HepG2 (cell line): ENCODE measurements around the gene DOK1. TPM values are rescaled to one million over a fixed set of nuclear protein-coding genes. Genes with fewer than 3 reads are reported as not detected.

Source experiments
- ATAC-seq: fragments of 200-7000 bp; cut with Tn5 transposase; 3 replicates; pipeline ENCODE4 v1.9.1; 2020; ENCODE audit warnings: mild to moderate bottlenecking, moderate library complexity
- BruUV-seq: library from RNA; stranded (reverse); fragments of 400-500 nt; replicated peaks from 2 replicates; lab custom pipeline; 2021; lab: Mats Ljungman, UMichigan
- CTCF ChIA-PET: fragments of 300-600 bp; formaldehyde crosslinking; extraction: SDS; loops from one replicate; lab custom pipeline; 2021; ENCODE audit warnings: low total read pairs, inconsistent platforms, low intra/inter-chr PET ratio; lab: Yijun Ruan, JAX
- POLR2A ChIA-PET: fragments of 350-600 bp; sonication (Branson Sonifier 250); formaldehyde crosslinking; loops from one replicate; lab custom pipeline; 2020; ENCODE audit warnings: antibody characterized with exemption, inconsistent platforms; lab: Yijun Ruan, JAX
- DNase-seq: peaks from one replicate; pipeline ENCODE4 v3.0.0-alpha.2; 2015; ENCODE audit warnings: low spot score
- FAIRE-seq: peaks from 3 replicates; lab custom pipeline; 2011; peaks lifted over from hg19 to GRCh38; lab: Jason Lieb, UNC
- H2AFZ ChIP-seq: one replicate; pipeline ENCODE4 v1.6.1; 2011; ENCODE audit warnings: low read length, inconsistent platforms
- H3K27ac ChIP-seq: fragments of 300-600 bp; 3 replicates; pipeline ENCODE4 v1.8.0; 2011; ENCODE audit warnings: mixed run types, mild to moderate bottlenecking, mixed read lengths, low read length, inconsistent platforms; ENCODE audit not compliant: insufficient read depth; ENCODE audit errors: extremely low read length
- H3K27me3 ChIP-seq, 2 experiments: fragments of 200-600 bp in 1 of 2; 2 replicates in 1 of 2; 3 replicates in 1 of 2; pipeline versions ENCODE4 v1.6.0 to v1.8.0; 2011; ENCODE audit warnings: low read length in 2 of 2, mild to moderate bottlenecking in 2 of 2, moderate library complexity in 2 of 2, inconsistent platforms in 1 of 2; ENCODE audit not compliant: insufficient read depth in 2 of 2, control insufficient read depth in 1 of 2
- H3K36me3 ChIP-seq, 2 experiments: fragments of 200-600 bp in 1 of 2; replicated peaks in 1 of 2; 2 replicates in 1 of 2; 3 replicates in 1 of 2; pipeline versions ENCODE4 v1.5.1 to v1.8.0; 2011; ENCODE audit warnings: low read length in 2 of 2, inconsistent platforms in 1 of 2; ENCODE audit not compliant: insufficient read depth in 2 of 2, control insufficient read depth in 1 of 2
- H3K4me1 ChIP-seq: 2 replicates; pipeline ENCODE4 v1.5.1; 2012; ENCODE audit warnings: low read length, inconsistent platforms; ENCODE audit not compliant: insufficient read depth
- H3K4me2 ChIP-seq: 2 replicates; pipeline ENCODE4 v1.6.0; 2011; ENCODE audit warnings: low read depth, low read length, inconsistent platforms
- H3K4me3 ChIP-seq, 3 experiments: fragments of 200-600 bp in 1 of 3; sonication (generic), shearing (Covaris generic) in 1 of 3; replicated peaks in 1 of 3; 2 replicates each; pipeline ENCODE4 v1.5.1; 2011 to 2016; ENCODE audit warnings: low read length in 3 of 3, inconsistent platforms in 2 of 3, low read depth in 2 of 3, mild to moderate bottlenecking in 2 of 3, control low read depth in 1 of 3, mixed read lengths in 1 of 3; ENCODE audit not compliant: insufficient read depth in 1 of 3
- H3K79me2 ChIP-seq: one replicate; pipeline ENCODE4 v1.6.1; 2011; ENCODE audit warnings: low read length, inconsistent platforms; ENCODE audit not compliant: insufficient read depth
- H3K9ac ChIP-seq: 2 replicates; pipeline ENCODE4 v1.6.0; 2011; ENCODE audit warnings: mild to moderate bottlenecking, low read depth, low read length, inconsistent platforms; ENCODE audit not compliant: insufficient read depth
- H3K9me3 ChIP-seq: 2 replicates; pipeline ENCODE4 v1.5.1; 2012; ENCODE audit warnings: mild to moderate bottlenecking, low read length
- H4K20me1 ChIP-seq: 2 replicates; pipeline ENCODE4 v1.6.0; 2011; ENCODE audit warnings: inconsistent platforms, mild to moderate bottlenecking, low read length, moderate library complexity; ENCODE audit not compliant: insufficient read depth
- ARID5B ChIP-seq: IDR thresholded peaks from 2 replicates; pipeline ENCODE4 v1.4.0; 2020; ENCODE audit warnings: mild to moderate bottlenecking, missing genetic modification reagents
- ATF7 ChIP-seq, 2 experiments: fragments of 450-650 bp in 1 of 2; sonication (generic) in 1 of 2; formaldehyde crosslinking in 1 of 2; IDR thresholded peaks; 2 replicates each; pipeline versions ENCODE4 v1.4.0 to v1.6.1; 2016 to 2020; ENCODE audit warnings: antibody characterized with exemption in 1 of 2, mild to moderate bottlenecking in 1 of 2, missing genetic modification reagents in 1 of 2
- BCL6 ChIP-seq: IDR thresholded peaks from 2 replicates; pipeline ENCODE4 v1.6.1; 2016; ENCODE audit warnings: missing genetic modification reagents, missing compliant biosample characterization
- DPF2 ChIP-seq: sonication (generic); formaldehyde crosslinking; IDR thresholded peaks from 2 replicates; pipeline ENCODE4 v1.4.0; 2020; ENCODE audit warnings: mild to moderate bottlenecking, low read depth, missing genetic modification reagents, borderline replicate concordance
- GABPB1 ChIP-seq: IDR thresholded peaks from 2 replicates; pipeline ENCODE4 v1.6.1; 2016; ENCODE audit warnings: mild to moderate bottlenecking, missing genetic modification reagents, moderate library complexity, missing compliant biosample characterization
- HOXD1 ChIP-seq: sonication (generic); formaldehyde crosslinking; IDR thresholded peaks from 2 replicates; pipeline ENCODE4 v1.5.0; 2020; ENCODE audit warnings: missing genetic modification reagents
- NR2F6 ChIP-seq, 2 experiments: IDR thresholded peaks; 2 replicates each; pipeline ENCODE4 v1.6.1; 2016; ENCODE audit warnings: antibody characterized with exemption in 1 of 2, mild to moderate bottlenecking in 1 of 2
- PHF21A ChIP-seq: sonication (generic); formaldehyde crosslinking; IDR thresholded peaks from 2 replicates; pipeline ENCODE4 v1.5.0; 2020; ENCODE audit warnings: mild to moderate bottlenecking, missing genetic modification reagents
- PLRG1 ChIP-seq: fragments of 450-650 bp; conservative IDR thresholded peaks from 2 replicates; pipeline ENCODE4 v1.6.1; 2016
- RXRA ChIP-seq: sonication (generic); formaldehyde crosslinking; IDR thresholded peaks from 2 replicates; pipeline ENCODE4 v1.5.1; 2020; ENCODE audit warnings: missing genetic modification reagents
- SMAD1 ChIP-seq: sonication (generic); formaldehyde crosslinking; IDR thresholded peaks from 2 replicates; pipeline ENCODE4 v1.4.0; 2020; ENCODE audit warnings: missing genetic modification reagents, low read depth, mild to moderate bottlenecking, borderline replicate concordance
- THAP11 ChIP-seq: IDR thresholded peaks from 2 replicates; pipeline ENCODE4 v1.6.1; 2016; ENCODE audit warnings: missing biosample characterization, missing genetic modification reagents
- UBTF ChIP-seq: sonication (generic); formaldehyde crosslinking; IDR thresholded peaks from 2 replicates; pipeline ENCODE4 v1.4.0; 2020; ENCODE audit warnings: mild to moderate bottlenecking, missing genetic modification reagents
- ZNF205 ChIP-seq: IDR thresholded peaks from 2 replicates; pipeline ENCODE4 v1.6.1; 2018; ENCODE audit warnings: missing biosample characterization, missing genetic modification reagents
- ZNF251 ChIP-seq: sonication (generic); formaldehyde crosslinking; IDR thresholded peaks from 2 replicates; pipeline ENCODE4 v1.9.0; 2021; ENCODE audit warnings: mild to moderate bottlenecking, missing genetic modification reagents
- ZNF431 ChIP-seq: sonication (generic); formaldehyde crosslinking; IDR thresholded peaks from 2 replicates; pipeline ENCODE4 v1.9.0; 2022; ENCODE audit warnings: missing genetic modification reagents, low read depth, mild to moderate bottlenecking, borderline replicate concordance
- ZNF883 ChIP-seq: sonication (generic); formaldehyde crosslinking; IDR thresholded peaks from 2 replicates; pipeline ENCODE4 v1.5.1; 2020; ENCODE audit warnings: mild to moderate bottlenecking, missing genetic modification reagents; ENCODE audit errors: not compliant biosample characterization
- WGBS: methylation state at CpG from one replicate; pipeline ENCODE4 v1.1.6; 2017; ENCODE audit warnings: low lambda C conversion rate; 5-methylcytosine and 5-hydroxymethylcytosine counted together
- in situ Hi-C: cut with HindIII; loops from 2 replicates; pipeline ENCODE4 v1.10.0; 2017; ENCODE audit warnings: low pct_unique_long_range_greater_than_20kb; ENCODE audit not compliant: extremely low pct_ligation_motif_present
- intact Hi-C: fragments of 100-400 bp; cut with micrococcal nuclease; formaldehyde crosslinking; loops from one replicate; pipeline ENCODE4 v1.10.0; 2022; ENCODE audit not compliant: unreplicated experiment
- polyA plus RNA-seq, 8 experiments: library from polyadenylated mRNA; depleted of rRNA in 3 of 8; stranded (reverse) in 7 of 8; unstranded in 1 of 8; fragments of >200 nt; fragmentation: Illumina TruSeq in 4 of 8; extraction: Trizol in 4 of 8; gene quantifications; 2 replicates each; pipeline versions ENCODE4 v1.2.1 to v1.2.3, GENCODE V29; 2011 to 2016; ENCODE audit warnings: low read depth in 4 of 8, missing spikeins in 1 of 8, mixed read lengths in 1 of 8; ENCODE audit not compliant: insufficient read depth in 1 of 8
- total RNA-seq, 5 experiments: library from RNA; depleted of rRNA; stranded (reverse); fragments of >200 nt; fragmentation: Illumina TruSeq; extraction: Trizol; gene quantifications; 2 replicates each; pipeline ENCODE4 v1.2.3, GENCODE V29; 2016; ENCODE audit warnings: low read depth in 1 of 5

The DOK1 gene
- total and polyA plus RNA-seq, 2 of the 13 experiments (the other 11 are each of a cell fraction or from before 2014, with no cell fraction given), result 0.53 to 0.74 TPM

GRCh38 chr2:74552914-74553811 lies 1.4 kb upstream of the DOK1 start:
- in situ Hi-C loops, result no loop called here
- Histone ChIP-seq H3K9me3 (no peaks in the 10 kb centered on the region), H3K79me2 (no peaks in the 10 kb centered on the region), H3K27me3 (peaks cover 3 to 17% of the 10 kb centered on the region in 2 experiments; a peak in 2 of 5 replicates), H3K4me2 (peak overlapping the region; percentile 92), H3K27ac (no peak overlapping the region), H3K4me3 (peak overlapping the region; percentile 62 to 69 (median 69)), H3K4me1 (peaks cover 68% of the 10 kb centered on the region), H2AFZ (peak overlapping the region; percentile 31), H4K20me1 (no peaks in the 10 kb centered on the region), H3K9ac (peak overlapping the region; percentile 42), H3K36me3 (no peaks in the 10 kb centered on the region)
- ATAC-seq, result peak; percentile 37
- FAIRE-seq, result no peak
- no TSS peak for BruUV-seq
- WGBS, result 7% methylated on average over 20 of the region's 27 CpGs
- no peak for DNase-seq
- POLR2A ChIA-PET, result interaction anchor here (1.5 to 1.7 kb wide), 2 partner anchors 46 to 71 kb away, joined by 4 read pairs; partner anchors contain the start of genes CCDC142, PCGF1 and TTC31
- intact Hi-C loops, result no loop called here
- CTCF ChIA-PET, result no interaction called here
- TF ChIP-seq THAP11 (CRISPR knock-in tag), result peak; percentile 9; the same call in 1 of the 2 replicates
- TF ChIP-seq ZNF431 (CRISPR knock-in tag), result 0 out of 2 replicates have a peak, but pooled peaks have one; percentile 43
- TF ChIP-seq ZNF251, result 0 out of 2 replicates have a peak, but pooled peaks have one; percentile 77
- TF ChIP-seq GABPB1 (CRISPR knock-in tag), result peak; percentile 39; the same call in 1 of the 2 replicates
- TF ChIP-seq UBTF (CRISPR knock-in tag), result peak; percentile 49
- no peak for TF ChIP-seq SMAD1 (CRISPR knock-in tag)
- TF ChIP-seq ARID5B (CRISPR knock-in tag), result 0 out of 2 replicates have a peak, but pooled peaks have one; percentile 47
- TF ChIP-seq ZNF205, result peak; percentile 73
- peak; percentile 43; the same call in 1 of the 2 replicates for TF ChIP-seq PHF21A (CRISPR knock-in tag)
- TF ChIP-seq ATF7 (IDR thresholded peaks at IDR 0.05), result no peak
- peak; percentile 55; the same call in 1 of the 2 replicates for TF ChIP-seq ATF7 (CRISPR knock-in tag; IDR thresholded peaks at IDR 0.05)
- TF ChIP-seq PLRG1, result no peak
- peak; percentile 18; the same call in 1 of the 2 replicates for TF ChIP-seq BCL6
- TF ChIP-seq HOXD1, result 0 out of 2 replicates have a peak, but pooled peaks have one; percentile 55
- peak; percentile 47; the same call in 1 of the 2 replicates for TF ChIP-seq NR2F6 (IDR thresholded peaks at IDR 0.05)
- TF ChIP-seq NR2F6 (CRISPR knock-in tag; IDR thresholded peaks at IDR 0.05), result peak; percentile 76
- peak; percentile 62 for TF ChIP-seq ZNF883
- 0 out of 2 replicates have a peak, but pooled peaks have one; percentile 1 for TF ChIP-seq DPF2
- 0 out of 2 replicates have a peak, but pooled peaks have one; percentile 32 for TF ChIP-seq RXRA (CRISPR knock-in tag)
